ENCODE results near the gene ENPP3.

ENPP3 gene

GRCh38 chr6:131761060-131761761, 124.1 kb downstream of the ENPP3 start:
- H3K4me3 ChIP-seq (ENCODE audit: low read depth in 1 of 2, low read length in 1 of 2): no peak overlapping the region
- no peaks in the 10 kb centered on the region for H3K4me1 ChIP-seq (ENCODE audit: control insufficient read depth in 1 of 2, insufficient read depth in 1 of 2, low read depth in 1 of 2, low read length in 1 of 2)
- no peak overlapping the region for H3K27ac ChIP-seq
- no peaks in the 10 kb centered on the region for H3K36me3 ChIP-seq
- H3K27me3 ChIP-seq: no peaks in the 10 kb centered on the region
- TF ChIP-seq, protein P1, sequence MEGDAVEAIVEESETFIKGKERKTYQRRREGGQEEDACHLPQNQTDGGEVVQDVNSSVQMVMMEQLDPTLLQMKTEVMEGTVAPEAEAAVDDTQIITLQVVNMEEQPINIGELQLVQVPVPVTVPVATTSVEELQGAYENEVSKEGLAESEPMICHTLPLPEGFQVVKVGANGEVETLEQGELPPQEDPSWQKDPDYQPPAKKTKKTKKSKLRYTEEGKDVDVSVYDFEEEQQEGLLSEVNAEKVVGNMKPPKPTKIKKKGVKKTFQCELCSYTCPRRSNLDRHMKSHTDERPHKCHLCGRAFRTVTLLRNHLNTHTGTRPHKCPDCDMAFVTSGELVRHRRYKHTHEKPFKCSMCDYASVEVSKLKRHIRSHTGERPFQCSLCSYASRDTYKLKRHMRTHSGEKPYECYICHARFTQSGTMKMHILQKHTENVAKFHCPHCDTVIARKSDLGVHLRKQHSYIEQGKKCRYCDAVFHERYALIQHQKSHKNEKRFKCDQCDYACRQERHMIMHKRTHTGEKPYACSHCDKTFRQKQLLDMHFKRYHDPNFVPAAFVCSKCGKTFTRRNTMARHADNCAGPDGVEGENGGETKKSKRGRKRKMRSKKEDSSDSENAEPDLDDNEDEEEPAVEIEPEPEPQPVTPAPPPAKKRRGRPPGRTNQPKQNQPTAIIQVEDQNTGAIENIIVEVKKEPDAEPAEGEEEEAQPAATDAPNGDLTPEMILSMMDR (IDR thresholded peaks at IDR 0.05): no peak
- no peaks in the 10 kb centered on the region for H3K9me3 ChIP-seq

DNA sequence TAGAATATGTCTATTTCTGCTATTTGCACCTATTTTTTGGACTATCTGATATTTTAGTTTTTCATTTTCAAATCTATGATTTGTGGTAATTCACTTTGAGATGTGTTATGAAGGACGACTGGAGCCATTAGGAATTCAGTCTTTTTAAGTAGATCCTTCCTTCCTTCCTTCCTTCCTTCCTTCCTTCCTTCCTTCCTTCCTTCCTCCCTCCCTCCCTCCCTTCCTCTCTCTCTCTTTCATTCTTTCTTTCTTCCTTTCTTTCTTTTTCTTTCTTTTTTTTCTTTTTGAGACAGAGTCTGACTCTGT, 124.6 kb downstream of the ENPP3 start:
- H3K27ac ChIP-seq: no peak overlapping the region
- no peaks in the 10 kb centered on the region for H3K36me3 ChIP-seq
- H3K4me3 ChIP-seq (ENCODE audit: low read depth in 1 of 2, low read length in 1 of 2): no peak overlapping the region
- TF ChIP-seq, protein P1 (IDR thresholded peaks at IDR 0.05): no peak
- H3K27me3 ChIP-seq: no peaks in the 10 kb centered on the region
- H3K9me3 ChIP-seq: no peaks in the 10 kb centered on the region
- H3K4me1 ChIP-seq (ENCODE audit: control insufficient read depth in 1 of 2, insufficient read depth in 1 of 2, low read depth in 1 of 2, low read length in 1 of 2): no peaks in the 10 kb centered on the region

DNA sequence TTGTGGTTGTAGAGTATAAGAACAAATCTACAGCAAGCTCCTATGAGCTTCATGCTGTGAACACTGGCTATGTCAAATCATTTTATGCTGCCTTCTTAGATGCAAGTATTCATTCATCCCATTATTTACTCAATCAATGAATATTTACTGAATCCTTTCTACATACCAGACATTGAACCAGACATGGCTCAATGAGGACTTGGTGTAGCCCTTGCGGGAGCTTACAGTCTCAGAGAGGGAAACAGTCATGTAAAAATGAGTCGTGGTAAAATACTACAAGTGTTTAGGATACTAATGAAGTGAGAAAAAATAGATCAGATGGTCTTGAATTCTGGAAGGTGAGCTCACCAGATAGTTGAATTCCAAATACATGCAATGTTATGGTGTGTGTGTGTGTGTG, 125.9 kb downstream of the ENPP3 start:
- H3K9me3 ChIP-seq: no peaks in the 10 kb centered on the region
- no peak overlapping the region for H3K4me3 ChIP-seq (ENCODE audit: low read depth in 1 of 2, low read length in 1 of 2)
- no peak overlapping the region for H3K27ac ChIP-seq
- H3K27me3 ChIP-seq: no peaks in the 10 kb centered on the region
- TF ChIP-seq, protein P1 (IDR thresholded peaks at IDR 0.05): no peak
- H3K4me1 ChIP-seq (ENCODE audit: control insufficient read depth in 1 of 2, insufficient read depth in 1 of 2, low read depth in 1 of 2, low read length in 1 of 2): no peaks in the 10 kb centered on the region
- H3K36me3 ChIP-seq: no peaks in the 10 kb centered on the region

DNA sequence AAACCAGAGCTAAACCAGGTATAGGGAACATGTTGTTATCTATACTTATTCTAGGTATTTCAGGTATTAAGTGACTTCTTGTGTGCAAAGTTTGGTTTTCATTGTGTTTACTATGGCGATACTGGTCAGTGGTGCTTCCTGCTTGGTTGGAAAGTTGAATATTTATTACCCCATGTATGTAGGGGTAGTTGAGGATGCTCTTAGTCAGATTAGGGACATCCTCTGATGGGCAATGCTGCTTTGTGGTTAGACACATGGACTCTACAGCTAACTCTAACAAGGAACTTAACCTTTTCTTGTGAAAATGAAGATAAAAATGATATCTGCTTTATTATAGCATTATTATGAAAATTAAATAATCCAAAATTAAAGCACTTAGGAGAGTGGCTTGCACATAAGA, 126.6 kb downstream of the ENPP3 start:
- Histone ChIP-seq H3K9me3 (no peaks in the 10 kb centered on the region), H3K4me3 (ENCODE audit: low read depth in 1 of 2, low read length in 1 of 2) (no peak overlapping the region), H3K27ac (no peak overlapping the region), H3K36me3 (no peaks in the 10 kb centered on the region), H3K27me3 (no peaks in the 10 kb centered on the region), H3K4me1 (ENCODE audit: control insufficient read depth in 1 of 2, insufficient read depth in 1 of 2, low read depth in 1 of 2, low read length in 1 of 2) (no peaks in the 10 kb centered on the region)
- TF ChIP-seq, protein P1 (IDR thresholded peaks at IDR 0.05): no peak

- Histone ChIP-seq H3K9me3 (no peaks in the 10 kb centered on the region), H3K27me3 (no peaks in the 10 kb centered on the region), H3K36me3 (no peaks in the 10 kb centered on the region), H3K4me3 (ENCODE audit: low read depth in 1 of 2, low read length in 1 of 2) (no peak overlapping the region), H3K27ac (no peak overlapping the region), H3K4me1 (ENCODE audit: control insufficient read depth in 1 of 2, insufficient read depth in 1 of 2, low read depth in 1 of 2, low read length in 1 of 2) (no peaks in the 10 kb centered on the region)
- TF ChIP-seq, protein P1 (IDR thresholded peaks at IDR 0.05): no peak
Observed at GRCh38 chr6:131764350-131764749, 127.2 kb downstream of the ENPP3 start.

Data from neutrophil (primary cell).